HG03575 (cell line): ENCODE measurements around the gene EDEM1.

ENCODE experiments used
- ATAC-seq: cut with Tn5 transposase; IDR thresholded peaks from one replicate; pipeline ENCODE4 v1.9.1; 2021; ENCODE audit not compliant: unreplicated experiment, insufficient number of reproducible peaks, low FRiP score; ENCODE audit errors: extremely low read depth

Gene EDEM1

DNA sequence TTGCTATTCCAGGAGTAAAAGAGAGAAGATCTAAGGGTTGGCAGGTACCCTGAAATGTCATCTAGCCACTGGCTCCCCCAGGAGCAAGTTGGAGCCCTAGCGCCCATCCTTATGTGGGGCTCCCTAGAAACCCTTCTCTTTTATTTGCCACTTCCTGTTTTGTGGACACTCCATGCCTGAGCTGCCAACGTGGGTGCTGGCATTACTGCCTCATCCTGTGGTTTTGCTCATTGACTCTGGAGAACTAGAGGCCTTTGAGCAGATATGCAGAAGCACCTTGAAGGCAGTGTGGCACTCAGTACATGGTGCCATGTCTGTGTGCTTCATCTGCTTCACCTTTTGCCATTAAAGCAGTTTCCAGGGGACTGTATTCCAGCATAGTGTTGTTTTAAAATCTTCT is 8.1 kb downstream of the EDEM1 start:
- no peak for ATAC-seq

- no peak for ATAC-seq
These were observed 9.5 kb downstream of the EDEM1 start for GRCh38 chr3:5197022-5197421.

DNA sequence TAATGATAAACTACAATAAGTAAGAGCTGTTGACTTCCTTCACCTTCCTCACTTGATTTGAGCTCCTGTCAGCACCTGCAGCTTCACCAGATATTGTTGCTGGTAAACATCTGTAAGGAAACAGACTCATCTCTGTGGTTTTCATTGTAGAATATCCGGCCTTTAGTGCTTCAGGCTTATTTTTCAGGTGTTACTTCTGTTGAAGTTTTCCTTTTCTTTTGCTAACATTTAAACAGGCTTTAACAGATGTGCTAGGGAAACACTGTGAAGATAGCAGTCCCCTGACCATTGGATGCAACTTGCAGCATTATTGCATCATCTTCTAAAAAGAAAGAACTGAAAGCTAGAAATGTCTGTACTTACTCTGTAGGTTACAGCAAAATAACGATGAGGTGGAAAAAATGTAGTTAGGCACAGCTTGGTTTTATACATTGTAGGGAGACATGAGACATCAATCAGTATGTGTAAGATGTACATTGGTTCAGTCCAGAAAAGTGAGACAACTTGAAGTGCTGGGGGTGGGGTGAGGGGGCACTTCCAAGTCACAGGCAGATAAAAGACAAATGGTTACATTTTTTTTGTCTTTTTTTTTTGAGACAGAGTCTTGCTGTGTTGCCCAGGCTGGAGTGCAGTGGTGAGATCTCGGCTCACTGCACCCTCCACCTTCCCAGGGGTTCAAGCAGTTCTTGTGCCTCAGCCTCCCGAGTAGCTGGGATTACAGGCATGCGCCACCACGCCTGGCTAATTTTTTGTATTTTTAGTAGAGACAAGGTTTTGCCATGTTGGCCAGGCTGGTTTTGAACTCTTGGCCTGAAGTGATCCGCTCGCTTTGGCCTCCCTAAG is 10.2 kb downstream of the EDEM1 start:
- ATAC-seq, result peak; percentile 58

- ATAC-seq, result no peak
These were observed 10.8 kb downstream of the EDEM1 start for GRCh38 chr3:5198313-5198677.

DNA sequence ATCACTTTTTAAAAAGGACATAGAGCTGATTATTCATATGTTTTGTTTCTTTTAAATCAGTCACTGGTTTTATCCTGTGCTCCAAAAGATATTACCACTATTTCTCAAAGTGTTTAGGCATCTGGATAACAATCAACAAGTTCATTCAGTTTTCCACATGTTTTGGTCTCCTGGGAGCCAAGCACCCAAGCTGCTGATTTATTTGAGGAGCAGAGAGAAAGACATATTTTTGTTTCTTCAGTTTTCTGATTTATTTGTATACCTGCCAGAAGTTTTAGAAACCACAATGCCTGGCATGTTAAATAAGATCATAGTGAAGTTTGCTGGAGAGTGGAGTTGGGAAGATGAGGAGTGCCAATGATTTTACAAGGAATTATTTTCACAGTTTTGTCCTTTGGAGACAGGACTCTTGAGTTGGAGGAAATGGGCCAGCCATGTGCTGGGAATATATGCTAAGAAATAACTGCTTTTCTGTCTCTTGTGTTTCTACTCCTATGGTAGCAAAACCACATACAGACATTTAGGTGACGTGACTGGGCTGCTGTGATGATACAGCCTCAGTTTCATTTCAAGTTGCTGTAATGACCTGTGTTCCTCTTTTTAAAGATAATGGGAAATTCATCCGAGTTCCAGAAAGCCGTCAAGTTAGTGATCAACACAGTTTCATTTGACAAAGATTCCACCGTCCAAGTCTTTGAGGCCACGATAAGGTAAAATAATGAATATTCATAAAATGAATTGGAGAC is 11.7 kb downstream of the EDEM1 start:
- no peak for ATAC-seq

- no peak for ATAC-seq
These were observed 14.0 kb downstream of the EDEM1 start for GRCh38 chr3:5201536-5201935.

DNA sequence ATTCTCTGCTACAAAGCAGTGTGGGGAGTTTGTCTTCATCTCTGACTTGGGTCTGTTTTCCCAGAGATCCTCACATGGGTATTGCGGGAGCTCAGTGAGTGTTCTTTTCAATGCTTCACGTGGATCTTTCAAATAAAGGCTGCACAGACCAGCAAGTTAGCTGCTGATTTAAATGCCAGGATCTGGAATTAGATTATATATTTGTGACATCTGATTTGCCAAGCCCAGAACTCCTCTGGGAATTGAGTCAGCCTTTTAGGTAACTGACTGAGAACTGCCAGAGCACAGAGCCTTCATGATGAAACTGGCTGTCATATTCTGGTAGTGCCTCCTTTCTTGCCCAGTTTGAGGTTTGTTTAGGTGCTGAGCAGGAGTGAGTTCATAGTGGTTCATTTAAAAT is 14.7 kb downstream of the EDEM1 start:
- ATAC-seq, result no peak

- ATAC-seq, result peak; percentile 89
These were observed 17.8 kb downstream of the EDEM1 start for GRCh38 chr3:5205165-5205941.

DNA sequence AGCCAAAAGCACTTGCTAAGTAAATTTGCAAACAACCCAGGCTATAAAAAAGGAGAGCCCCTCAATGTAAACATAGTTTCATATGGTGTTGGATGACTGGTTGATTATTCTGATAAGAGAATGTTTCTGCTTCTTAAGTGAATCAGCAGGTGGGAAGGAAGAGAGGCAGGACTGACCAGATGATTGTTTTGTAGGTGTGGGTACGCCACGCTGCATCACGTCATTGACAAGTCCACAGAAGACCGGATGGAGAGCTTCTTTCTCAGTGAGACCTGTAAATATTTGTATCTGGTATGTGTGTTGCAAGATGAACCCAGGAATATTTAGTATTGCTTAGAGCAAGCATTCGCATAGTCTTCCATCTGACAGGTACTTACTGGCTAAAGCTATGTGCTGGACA is 23.4 kb downstream of the EDEM1 start:
- ATAC-seq, result no peak

- no peak for ATAC-seq
These were observed 25.4 kb downstream of the EDEM1 start for GRCh38 chr3:5212628-5213573.

DNA sequence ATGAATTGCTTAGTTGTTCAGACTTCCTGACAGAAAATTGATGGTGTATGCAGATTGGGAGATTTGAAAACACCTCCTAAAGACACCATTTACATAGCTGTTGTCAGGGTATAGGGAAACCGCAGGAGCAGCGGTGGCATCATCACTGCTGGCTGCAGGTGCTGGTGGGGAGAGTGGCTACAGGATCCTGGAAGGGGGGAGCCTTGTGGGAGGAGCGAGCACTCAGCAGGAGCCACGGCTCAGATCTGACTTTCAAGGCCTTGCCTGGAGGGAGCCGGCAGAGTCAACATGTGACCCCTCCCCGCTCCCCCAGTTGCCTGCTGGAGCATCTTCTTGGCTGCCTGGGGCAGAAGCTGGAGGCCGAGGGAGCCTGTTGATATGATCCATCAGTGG is 26.1 kb downstream of the EDEM1 start:
- no peak for ATAC-seq

- no peak for ATAC-seq
These were observed 26.8 kb downstream of the EDEM1 start for GRCh38 chr3:5214352-5214751.

DNA sequence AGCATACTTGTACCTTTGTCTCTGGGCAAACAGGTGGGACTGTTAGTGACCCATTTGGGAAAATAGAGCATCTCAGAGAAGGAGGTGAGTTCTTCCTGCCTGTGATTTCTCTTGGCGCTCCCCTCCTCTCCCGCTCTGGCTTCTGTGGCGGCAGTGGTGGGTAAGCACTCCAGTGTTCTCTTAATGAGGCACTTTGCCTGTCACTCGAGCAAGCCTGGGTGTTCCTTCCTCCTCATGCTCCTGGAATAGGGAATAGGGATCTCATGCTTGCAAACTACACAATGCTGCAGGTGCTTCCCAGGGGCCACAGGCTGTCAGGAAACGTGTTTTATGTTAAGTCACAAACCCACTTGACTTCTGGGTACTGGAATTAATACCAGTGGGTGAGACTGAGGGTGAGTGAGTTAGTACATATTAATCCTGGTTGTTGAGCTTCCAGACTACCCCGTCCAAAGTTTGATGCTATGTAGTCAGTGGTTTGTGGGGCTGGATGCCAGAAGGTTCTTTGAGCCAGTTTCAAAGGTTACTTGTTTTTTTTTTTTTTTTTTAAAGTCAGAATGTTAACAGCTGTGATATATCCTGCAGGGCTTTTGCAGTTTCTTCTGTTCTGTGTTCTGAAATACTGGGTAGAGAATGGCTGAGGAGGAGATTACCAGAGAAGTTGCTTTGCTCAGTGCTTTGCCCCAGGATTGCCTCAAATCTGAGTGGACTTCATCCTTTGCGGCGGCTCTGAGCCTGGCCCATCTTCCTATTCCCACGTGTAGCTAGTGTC is 30.5 kb downstream of the EDEM1 start:
- no peak for ATAC-seq

GRCh38 chr3:5218815-5219214 is 31.3 kb downstream of the EDEM1 start:
- no peak for ATAC-seq

- no peak for ATAC-seq
These were observed 31.7 kb downstream of the EDEM1 start for GRCh38 chr3:5219216-5219615.

GRCh38 chr3:5220193-5220592 is 32.7 kb downstream of the EDEM1 start:
- no peak for ATAC-seq

- ATAC-seq, result no peak
These were observed 33.3 kb downstream of the EDEM1 start for GRCh38 chr3:5220667-5221431.
